ENCODE measurements around the gene ATOX1.
"Not testable (repeated sequence)": the region's sequence is repeated elsewhere in the genome, so short reads cannot be mapped to it uniquely, and the experiment has no call there.

ATOX1 gene, protein sequence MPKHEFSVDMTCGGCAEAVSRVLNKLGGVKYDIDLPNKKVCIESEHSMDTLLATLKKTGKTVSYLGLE

GRCh38 chr5:151758430-151759241, at the start of gene ATOX1:
TSS of gene ATOX1 (minus strand) at chr5:151758631. CDS start at chr5:151758551, 80 bp downstream.
- peak; percentile 86 for DNase-seq (ENCODE audit: low read depth)

DNA sequence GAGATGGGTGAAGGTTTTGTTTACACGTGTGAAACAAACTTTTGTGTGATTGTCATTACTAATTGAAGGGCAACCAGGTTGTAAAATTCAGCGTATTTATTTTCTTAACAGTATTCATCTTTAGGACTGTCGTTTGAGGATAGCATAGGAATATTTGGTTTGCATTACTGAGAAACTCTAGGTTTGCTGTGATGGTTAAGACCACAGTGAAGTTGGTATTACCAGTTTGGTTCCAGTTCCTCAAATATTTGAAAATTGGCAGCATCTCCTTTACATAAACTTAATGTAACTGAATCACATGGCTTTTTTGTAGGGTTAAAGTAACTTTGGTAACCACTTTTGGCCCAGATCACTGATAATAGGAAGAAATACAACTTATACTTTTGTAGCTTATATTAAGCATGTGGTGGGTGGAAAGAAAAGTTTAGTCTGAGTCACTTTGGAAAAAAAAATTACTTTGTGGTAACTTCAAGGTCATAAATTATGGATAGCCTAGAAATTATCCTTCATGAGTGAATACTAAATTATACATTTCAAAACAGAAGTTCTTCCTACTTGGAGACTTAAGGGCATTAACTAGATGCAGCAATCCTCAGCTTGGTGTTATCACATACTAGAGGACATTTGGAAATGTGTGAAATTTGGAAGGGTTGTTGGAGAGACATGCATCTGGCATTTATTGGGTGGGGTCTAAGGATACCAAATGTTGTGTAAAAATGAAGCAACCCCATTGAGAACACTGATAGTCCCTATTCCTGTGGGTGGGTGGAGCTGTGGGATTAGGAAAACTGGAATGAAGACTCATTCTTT, 47.2 kb upstream of the ATOX1 start:
- DNase-seq (ENCODE audit: low read depth): no peak

DNA sequence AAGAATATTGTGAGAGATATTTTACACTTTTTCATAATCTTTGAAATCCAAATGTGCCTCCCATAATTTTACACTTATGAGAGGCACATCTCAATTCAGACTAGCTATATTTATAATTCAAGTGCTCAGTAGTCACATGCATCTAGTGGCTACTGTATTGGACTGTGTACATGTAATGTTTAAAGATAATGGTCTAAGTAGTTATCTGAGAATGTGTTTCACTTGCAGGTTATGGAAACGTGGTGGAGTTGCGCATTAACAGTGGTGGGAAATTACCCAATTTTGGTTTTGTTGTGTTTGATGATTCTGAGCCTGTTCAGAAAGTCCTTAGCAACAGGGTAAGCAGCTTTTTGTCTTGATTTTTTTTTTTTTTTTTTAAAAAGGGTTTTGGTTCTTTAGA, 42.1 kb upstream of the ATOX1 start:
- no peak for DNase-seq (ENCODE audit: low read depth)

- no peak for DNase-seq (ENCODE audit: low read depth)
These were observed 41.0 kb upstream of the ATOX1 start for GRCh38 chr5:151799407-151799806.

- no peak for DNase-seq (ENCODE audit: low read depth)
These were observed 40.2 kb upstream of the ATOX1 start for GRCh38 chr5:151798674-151799073.

DNA sequence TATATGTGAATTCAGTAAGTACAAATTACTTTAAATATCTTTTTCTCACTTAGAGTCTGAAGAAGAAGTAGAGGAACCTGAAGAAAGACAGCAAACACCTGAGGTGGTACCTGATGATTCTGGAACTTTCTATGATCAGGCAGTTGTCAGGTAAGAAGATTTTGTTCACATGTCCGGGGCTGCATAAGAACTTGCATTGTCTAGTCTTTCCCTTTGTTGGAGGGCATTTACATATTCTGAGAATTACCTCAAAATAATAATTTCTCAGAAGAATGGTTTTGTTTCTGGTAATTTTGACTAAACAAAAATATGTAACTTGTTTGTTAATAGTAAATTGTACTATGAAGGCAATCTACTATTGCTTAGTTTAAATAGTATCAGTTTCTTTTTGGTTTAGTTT, 37.0 kb upstream of the ATOX1 start:
- no peak for DNase-seq (ENCODE audit: low read depth)

DNA sequence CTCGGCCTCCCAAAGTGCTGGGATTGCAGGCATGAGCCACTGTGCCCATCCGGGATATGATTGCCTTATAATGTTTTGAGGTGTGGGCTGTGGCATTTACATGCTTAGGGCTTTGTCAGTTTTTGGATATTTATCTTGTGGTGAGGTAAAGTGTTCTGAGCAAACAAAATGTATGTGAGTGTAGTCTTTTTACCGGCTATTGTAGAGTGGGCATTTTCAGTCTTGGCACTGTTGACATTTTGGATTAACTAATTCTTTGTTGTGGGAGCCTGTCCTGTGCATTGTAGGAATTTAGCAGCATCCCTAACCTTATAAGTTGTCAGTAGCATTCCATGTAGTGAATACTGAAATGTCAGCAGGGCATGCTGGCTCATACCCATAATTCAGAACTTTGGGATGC, 34.9 kb upstream of the ATOX1 start:
- no peak for DNase-seq (ENCODE audit: low read depth)

- DNase-seq (ENCODE audit: low read depth): no peak
These were observed 29.4 kb upstream of the ATOX1 start for GRCh38 chr5:151787817-151788216.

DNA sequence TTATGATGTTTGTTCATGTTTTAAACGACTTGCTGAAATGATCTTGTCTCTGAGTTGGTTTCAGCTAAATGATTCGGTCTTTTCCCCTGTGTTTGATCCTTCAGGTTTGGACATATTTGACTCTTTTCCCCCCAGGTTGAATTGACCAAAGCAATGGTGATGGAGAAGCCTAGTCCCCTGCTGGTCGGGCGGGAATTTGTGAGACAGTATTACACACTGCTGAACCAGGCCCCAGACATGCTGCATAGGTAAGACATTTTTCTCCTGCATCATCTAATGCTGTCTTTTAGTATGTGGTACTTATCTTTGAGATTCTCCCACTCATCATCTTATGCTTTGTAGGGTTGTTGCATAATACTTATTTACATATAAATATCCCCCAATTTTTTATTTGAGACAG, 28.0 kb upstream of the ATOX1 start:
- no peak for DNase-seq (ENCODE audit: low read depth)

DNA sequence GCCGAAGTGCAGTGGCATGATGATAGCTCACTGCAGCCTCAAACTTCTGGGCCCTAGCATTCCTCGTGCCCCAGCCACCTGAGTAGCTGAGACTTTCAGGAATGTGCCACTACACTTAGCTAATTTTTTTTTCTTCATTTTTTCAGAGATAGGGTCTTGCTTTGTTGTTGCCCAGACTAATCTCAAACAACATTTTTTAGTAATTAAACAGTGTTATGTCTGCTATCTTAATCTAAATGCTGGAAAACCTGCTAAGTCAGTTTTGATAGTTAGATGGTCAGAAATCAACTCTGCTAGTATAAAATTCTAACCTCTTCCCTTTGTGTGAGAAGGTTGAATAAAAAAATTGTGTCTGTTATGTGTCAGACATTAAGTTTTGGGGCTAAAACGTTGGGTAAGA, 25.7 kb upstream of the ATOX1 start:
- DNase-seq (ENCODE audit: low read depth): no peak

- not testable (repeated sequence) for DNase-seq (ENCODE audit: low read depth)
These were observed 25.2 kb upstream of the ATOX1 start for GRCh38 chr5:151783664-151784063.

- no peak for DNase-seq (ENCODE audit: low read depth)
These were observed 22.8 kb upstream of the ATOX1 start for GRCh38 chr5:151781201-151781600.

GRCh38 chr5:151780348-151780747, 21.9 kb upstream of the ATOX1 start:
- DNase-seq (ENCODE audit: low read depth): no peak

DNA sequence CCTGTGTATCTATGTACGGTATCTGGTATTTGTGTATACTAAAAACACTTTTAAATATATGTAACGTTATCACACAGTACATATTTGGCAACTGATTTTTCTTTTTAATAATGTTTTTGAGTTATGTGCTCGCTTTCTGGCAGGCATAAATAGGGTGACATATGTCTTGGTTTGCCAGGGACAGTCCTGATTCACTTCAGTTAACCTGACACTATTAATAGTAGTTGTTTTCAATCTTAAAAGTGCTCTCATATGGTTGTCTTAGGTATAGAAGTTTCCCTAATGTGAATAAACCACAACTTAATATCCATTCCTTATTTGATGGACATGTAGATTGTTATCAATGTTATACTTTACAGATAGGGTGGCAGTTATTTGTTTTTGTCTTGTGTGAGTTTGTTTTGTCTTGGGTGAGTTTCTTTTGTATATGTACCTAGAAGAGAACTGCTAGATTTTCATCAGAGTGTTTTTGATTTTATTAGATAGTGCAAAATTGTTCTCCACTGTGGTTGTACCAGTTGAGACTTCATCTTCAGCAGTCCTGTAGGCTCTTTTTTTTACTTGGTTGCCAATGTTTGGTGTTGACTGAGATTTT, 21.2 kb upstream of the ATOX1 start:
- DNase-seq (ENCODE audit: low read depth): no peak

DNA sequence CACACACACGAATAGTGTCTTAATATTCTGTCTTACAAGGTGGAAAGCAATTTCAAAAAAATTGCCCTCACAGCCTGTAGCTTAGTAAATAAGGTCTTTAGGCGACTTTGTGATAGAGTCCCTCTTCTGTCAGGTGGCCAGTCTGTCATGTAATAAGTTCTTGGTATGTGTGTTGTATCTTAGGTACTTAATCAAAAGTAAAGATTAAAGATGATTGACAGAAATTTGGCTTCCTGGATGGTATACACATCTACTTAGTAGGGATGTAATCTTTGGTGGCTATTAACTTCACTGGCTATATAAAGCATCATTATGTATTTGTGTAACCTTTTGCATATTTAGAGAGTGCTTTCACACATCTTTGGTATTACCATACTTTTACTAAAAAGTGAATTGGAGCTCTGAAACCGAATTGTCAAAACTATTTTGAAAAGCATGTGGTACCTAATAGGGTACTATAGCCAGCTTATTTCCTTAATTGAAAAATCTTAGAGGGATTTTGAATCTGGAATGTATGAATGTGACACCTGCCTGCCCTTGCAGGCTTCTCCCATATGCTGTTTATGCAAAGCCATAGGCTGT, 16.7 kb upstream of the ATOX1 start:
- no peak for DNase-seq (ENCODE audit: low read depth)

DNA sequence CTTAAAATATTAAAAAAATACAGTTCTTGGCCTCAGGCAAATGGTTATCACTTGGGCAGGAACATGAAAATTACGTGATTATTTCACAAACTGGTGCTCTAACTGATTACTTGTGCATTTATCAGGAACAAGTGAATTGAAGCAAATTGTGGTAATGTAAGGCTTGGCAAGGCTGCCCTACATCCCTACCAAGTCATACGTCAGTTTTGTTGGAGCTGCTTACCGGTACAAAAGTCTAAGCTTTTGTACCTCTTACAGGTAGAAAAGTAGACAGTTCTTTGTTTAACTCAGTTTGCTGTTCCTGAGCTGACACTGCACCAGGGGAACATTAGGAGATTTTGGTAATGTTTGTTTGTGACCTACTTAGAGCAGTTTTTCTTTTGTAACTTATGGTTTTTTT, 15.5 kb upstream of the ATOX1 start:
- no peak for DNase-seq (ENCODE audit: low read depth)

DNA sequence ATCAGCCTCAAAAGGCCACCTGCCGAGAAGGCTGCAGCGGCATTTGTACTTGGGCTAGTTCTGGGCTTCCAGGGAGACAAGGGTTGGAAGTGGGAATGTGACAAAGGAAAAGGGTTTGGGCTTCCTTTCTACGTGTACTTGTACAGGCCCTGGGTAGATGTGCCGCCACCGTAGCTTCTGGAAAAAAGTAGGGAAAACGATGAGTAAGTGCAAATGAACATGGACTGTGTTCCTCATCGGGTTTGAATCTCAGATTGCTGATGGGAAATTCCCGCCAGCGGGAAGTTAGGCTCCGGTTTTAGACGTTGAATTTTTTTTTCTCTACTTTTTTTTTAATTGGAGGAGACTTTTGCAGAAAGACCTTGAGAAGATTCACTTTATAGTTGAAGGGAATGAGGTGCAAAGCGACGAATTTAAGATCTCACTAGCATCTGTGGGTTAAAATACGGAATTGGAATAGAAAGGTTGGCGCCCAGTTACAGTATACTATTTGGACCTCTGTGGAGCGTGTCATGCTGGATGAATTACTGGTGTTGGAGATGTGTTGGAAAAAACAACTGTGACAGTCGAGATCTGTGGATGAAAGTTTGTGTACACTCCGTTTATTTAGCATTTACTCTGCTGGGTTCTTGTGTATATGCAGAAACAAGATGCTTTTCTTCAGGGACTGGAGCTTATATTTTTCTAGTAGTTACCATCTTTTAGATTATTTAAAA, 14.6 kb upstream of the ATOX1 start:
- DNase-seq (ENCODE audit: low read depth): no peak

DNA sequence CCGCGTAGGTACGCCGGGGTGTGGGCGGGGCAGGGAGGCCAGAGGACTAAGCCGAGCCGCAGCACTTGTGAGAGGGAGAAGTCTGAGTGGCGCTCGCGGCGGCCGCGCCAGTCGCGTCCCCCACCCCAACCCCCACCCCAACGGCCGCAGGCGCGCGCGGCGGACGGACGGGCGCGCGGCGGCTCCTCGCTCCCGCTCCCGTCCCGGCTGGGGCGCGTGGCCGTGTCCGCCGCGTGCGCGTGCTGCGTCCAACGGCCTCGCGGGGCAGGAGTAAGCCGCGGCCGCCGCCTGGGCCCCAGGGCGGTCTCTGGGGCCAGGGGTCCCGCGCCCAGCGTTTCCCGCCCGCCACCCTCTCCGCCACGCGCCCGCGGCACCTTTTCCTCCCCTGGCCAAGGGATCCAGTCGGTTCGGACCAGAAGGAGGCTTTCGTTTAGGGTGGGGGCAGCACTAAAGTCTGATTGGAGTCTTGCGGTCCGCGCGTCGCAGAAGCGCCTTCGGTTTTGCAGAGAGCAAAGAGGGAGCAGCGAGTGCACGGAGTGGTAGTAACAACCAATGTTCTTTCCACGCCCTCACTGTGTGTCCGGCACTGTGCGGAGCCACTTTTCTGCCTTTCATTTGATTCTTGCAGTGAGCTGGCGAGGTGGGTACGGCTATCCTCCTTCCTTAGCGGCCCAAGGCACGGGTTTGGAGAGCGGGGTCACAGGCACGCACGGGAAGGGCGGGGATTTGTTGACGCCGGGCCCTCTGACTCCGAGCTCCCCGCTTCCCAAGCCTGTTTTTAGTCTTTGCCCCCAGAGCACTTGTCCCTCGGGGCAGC, 13.8 kb upstream of the ATOX1 start:
- DNase-seq (ENCODE audit: low read depth): no peak

DNA sequence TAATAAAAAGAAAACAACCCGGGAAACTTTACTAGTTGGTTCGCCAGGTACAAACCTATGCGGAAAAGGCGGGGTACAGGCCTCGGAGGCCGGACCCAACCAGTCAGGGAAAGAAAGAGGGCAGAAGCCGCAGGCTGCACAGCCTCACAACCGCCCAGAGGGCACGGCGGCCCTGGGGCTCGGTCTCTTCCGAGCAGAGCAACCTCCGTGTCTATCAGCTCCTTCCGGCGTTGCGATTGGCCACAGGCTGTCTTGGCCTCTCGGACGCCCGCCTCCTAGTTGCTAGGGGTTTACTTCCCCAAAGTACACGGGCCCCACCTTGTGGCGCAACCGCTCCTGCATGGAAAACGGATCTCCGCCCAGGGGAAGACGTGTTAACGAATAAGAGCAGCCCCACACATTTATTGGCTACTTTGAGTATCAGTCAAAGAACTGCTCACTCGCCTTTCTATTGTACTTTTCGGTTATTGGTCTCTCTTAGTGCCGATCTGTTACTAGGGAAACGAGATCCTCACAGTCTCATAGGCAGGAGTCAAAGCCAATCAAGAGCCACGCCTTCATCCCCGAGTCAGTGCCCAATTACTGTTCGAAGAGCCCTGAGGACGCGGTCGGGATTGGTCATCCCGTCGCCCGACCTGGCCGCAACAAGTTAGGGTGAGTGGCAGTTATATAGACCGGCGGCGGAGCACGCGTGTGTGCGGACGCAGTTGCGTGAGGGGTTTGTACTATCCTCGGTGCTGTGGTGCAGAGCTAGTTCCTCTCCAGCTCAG, 13.0 kb upstream of the ATOX1 start, which contains the start of gene G3BP1:
Gene G3BP1 (plus strand): TSS at position 696 of the 770 bp plus-strand sequence. CDS start 14,667 bp downstream, outside the sequence.
- peak; percentile 98 for DNase-seq (ENCODE audit: low read depth)

All from activated T-helper 9 cell treated with anti-CD3 and anti-CD28 coated beads, Interleukin-2, amount 50 U/mL, for 16 hours (primary cell).